Effector memory CD4-positive, alpha-beta T cell (primary cell): ENCODE data around the gene CA10.

Experiments
- DNase-seq, 3 donors: peaks; one replicate each; pipeline ENCODE4 v3.0.0-alpha.2; 2020
- H3K27ac ChIP-seq: 2 replicates; pipeline ENCODE4 v1.7.0; 2013; ENCODE audit warnings: mild to moderate bottlenecking, low read length, moderate library complexity; ENCODE audit not compliant: insufficient read depth, poor library complexity, severe bottlenecking
- H3K27me3 ChIP-seq: replicated peaks from 2 replicates; pipeline ENCODE4 v1.7.0; 2013; ENCODE audit warnings: mild to moderate bottlenecking, low read length; ENCODE audit not compliant: insufficient read depth, control insufficient read depth, poor library complexity, severe bottlenecking
- H3K36me3 ChIP-seq: 2 replicates; pipeline ENCODE4 v1.7.0; 2013; ENCODE audit warnings: mild to moderate bottlenecking, low read length, moderate library complexity; ENCODE audit not compliant: control insufficient read depth, insufficient read depth
- H3K4me1 ChIP-seq: 2 replicates; pipeline ENCODE4 v1.7.0; 2013; ENCODE audit warnings: low read length, mild to moderate bottlenecking; ENCODE audit not compliant: control insufficient read depth, insufficient read depth, poor library complexity, severe bottlenecking
- H3K4me3 ChIP-seq: 2 replicates; pipeline ENCODE4 v1.7.0; 2013; ENCODE audit warnings: low read length, low read depth, mild to moderate bottlenecking; ENCODE audit not compliant: insufficient read depth, poor library complexity, severe bottlenecking
- H3K9me3 ChIP-seq: 2 replicates; pipeline ENCODE4 v1.7.0; 2013; ENCODE audit warnings: mild to moderate bottlenecking, low read length, moderate library complexity; ENCODE audit not compliant: control insufficient read depth

The CA10 gene

DNA sequence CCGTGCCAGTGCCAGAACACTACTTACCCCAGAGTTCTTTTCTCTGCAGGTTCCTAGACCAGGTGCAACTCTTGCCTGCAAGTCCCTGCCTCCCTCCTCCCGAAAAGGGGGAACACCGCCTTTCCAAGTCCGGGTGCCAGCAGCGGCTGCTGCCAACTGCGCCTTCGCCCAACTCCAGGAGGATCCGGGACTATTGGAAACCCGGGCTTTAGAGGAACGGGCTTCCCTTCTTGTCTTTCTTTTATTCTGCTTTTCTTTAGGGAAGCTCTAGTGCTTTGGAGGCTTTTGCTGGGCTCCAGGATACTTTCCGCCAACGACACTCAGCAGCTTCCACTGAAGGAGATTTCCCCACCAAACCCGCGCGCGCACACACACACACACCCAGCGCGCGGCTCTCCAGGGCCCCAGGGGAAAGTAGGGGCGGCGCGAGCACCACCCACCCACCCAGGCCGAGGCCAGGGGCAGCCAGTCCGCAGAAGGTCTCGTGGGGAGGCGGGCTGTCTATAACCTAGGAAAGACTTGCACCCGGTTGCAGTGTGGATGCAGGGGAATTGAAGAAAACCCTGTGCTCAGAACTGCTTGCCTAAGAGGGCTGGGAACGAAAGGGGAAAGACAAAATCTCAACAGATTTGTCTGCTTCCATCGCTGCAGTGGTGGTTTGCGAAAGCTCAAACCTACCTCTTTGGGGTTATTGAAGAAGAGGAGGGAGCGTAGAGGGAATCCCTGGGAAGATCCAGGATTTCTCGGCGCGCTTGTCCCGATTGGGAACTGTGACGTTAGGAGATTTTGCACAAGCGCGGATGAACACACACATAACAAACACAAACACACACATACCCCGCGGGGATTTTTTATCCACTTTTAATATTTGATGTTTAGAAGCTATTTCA, 977 bp upstream of the CA10 start:
- Histone ChIP-seq H3K27ac (no peak overlapping the region), H3K4me1 (no peaks in the 10 kb centered on the region), H3K9me3 (no peaks in the 10 kb centered on the region), H3K27me3 (peaks cover 11% of the 10 kb centered on the region), H3K4me3 (no peak overlapping the region), H3K36me3 (no peaks in the 10 kb centered on the region)
- no peak for DNase-seq

DNA sequence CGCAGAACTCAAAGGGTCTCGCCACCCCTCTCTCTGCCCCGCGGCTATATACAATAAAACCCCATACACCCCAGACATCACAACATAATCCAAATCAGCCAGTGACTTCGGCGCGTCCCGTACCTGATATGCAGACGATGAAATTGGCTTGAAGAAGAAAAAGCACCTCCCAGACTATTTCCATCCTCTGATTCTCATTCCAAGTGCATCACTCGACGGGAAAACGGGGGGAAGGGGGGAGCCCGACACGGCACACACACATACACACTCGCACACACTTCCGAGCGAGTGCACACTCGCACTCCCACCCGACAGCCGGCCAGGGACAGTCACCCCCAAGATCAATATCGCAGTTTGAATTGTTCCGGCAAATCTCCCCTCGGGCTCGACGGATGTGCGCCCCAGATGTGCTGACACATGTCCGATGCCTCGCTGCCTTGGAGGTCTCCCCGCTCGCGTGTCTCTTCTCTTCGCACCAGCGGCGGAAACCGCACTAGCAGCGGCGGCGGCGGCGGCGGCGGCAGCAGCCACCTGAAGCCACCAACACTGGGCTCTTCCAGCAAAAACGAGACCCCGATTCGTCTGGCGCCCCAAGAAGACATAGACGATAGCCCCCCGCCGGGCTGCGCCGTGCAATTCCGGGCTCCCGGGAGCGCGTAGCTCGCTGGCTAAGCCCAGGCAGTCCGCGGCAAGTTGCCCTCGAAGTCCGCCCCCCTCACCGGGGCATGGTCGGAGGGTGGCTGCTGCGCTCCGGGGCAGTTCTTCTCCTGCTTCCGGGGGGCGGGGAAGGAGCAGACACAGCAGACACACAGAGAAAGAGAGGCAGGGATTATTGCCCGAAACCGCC, 688 bp downstream of the CA10 start:
- DNase-seq = no peak
- Histone ChIP-seq H3K27me3 (peaks cover 11% of the 10 kb centered on the region), H3K4me3 (no peak overlapping the region), H3K4me1 (no peaks in the 10 kb centered on the region), H3K9me3 (no peaks in the 10 kb centered on the region), H3K27ac (no peak overlapping the region), H3K36me3 (no peaks in the 10 kb centered on the region)

DNA sequence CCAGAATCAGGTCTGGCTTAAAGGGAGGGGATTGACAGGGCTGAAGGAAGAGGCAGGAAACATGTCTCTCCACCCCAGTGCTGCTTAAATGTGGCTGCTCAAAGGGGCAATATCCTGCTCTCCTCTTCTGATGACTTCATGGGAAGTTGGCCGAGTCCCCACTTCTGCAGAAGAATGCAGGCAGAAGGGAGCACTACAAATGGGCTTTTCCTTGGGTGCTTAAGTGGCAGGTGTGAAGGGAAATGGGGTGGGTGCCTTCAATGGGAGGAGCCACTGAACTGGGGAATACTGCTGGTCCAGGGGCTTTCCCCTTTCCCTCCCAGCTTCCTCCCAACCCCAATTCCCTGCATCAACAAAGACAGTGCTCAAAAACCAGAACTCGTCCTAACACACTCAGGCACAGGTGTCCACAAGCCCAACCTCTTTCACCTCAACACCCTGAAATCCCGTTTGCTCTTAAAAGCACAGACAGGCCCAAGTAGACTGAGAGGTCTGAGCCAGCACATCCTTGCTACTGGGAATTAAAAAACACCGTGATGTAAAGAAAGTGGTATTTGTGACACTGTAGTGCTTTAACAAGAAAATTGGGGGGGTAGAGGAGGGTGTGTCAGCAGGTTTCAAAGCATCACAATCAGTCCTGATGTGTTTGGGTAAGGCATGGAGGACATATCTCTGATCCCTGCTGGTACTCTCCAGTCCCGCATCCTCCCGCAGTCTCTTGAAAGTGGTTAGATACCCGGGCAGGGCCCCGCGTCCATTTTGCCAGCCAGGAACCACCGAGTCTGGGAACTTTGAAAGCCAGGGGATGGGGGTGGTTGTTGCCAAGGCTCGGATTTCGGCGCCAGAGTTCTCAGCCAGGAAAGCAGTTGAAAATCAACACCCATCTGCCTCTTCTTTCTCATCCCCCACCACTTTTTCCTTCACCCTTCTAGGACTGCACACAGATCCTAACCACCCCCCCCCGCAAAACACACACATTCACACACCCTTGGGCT, 1.6 kb downstream of the CA10 start:
- Histone ChIP-seq H3K27me3 (peaks cover 11% of the 10 kb centered on the region), H3K9me3 (no peaks in the 10 kb centered on the region), H3K27ac (no peak overlapping the region), H3K4me3 (no peak overlapping the region), H3K4me1 (no peaks in the 10 kb centered on the region), H3K36me3 (no peaks in the 10 kb centered on the region)
- no peak for DNase-seq

DNA sequence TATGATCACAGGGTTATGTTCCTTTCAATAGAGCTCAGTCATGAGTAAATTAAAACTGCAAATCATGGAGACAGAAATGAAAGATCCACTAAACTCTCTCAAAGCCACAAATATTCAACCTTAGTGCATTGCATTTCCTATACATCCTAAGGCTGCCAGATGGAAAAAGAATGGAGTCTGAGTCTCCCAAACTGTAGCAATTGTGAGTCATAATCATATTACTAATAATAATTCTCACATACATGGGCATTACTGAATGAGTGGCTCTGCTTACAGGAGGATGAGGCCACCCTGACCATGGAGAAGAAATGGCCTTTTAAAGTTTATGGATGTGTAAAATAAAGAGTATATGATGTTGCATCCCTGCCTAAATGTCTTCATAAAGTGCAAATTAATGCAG, 3.2 kb downstream of the CA10 start:
- DNase-seq = no peak
- H3K4me1 ChIP-seq = no peaks in the 10 kb centered on the region
- H3K9me3 ChIP-seq = no peaks in the 10 kb centered on the region
- H3K4me3 ChIP-seq = no peak overlapping the region
- H3K27me3 ChIP-seq = peaks cover 11% of the 10 kb centered on the region
- no peak overlapping the region for H3K27ac ChIP-seq
- no peaks in the 10 kb centered on the region for H3K36me3 ChIP-seq

DNA sequence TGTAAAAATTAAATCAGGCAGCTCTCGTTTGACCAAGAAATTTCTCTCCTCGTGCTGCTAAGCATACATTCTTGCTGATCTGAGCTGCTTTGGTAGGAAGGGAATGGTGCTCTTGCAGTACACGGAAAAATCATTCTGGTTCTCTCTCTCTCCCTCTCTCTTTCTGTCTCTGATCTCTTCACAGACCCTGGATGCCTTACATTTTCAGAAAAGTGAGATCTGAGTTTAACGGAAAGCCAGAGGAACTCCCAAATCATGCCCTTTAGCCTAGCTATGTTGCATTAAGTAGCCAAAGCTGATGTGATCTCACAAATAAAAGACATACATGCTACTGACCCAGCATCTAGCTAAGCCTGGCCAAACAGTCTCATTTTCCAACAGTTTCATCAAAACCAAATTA, 4.0 kb downstream of the CA10 start:
- H3K27me3 ChIP-seq = peaks cover 11% of the 10 kb centered on the region
- H3K27ac ChIP-seq = no peak overlapping the region
- H3K4me3 ChIP-seq = no peak overlapping the region
- DNase-seq = no peak
- no peaks in the 10 kb centered on the region for H3K9me3 ChIP-seq
- H3K4me1 ChIP-seq = no peaks in the 10 kb centered on the region
- H3K36me3 ChIP-seq = no peaks in the 10 kb centered on the region

DNA sequence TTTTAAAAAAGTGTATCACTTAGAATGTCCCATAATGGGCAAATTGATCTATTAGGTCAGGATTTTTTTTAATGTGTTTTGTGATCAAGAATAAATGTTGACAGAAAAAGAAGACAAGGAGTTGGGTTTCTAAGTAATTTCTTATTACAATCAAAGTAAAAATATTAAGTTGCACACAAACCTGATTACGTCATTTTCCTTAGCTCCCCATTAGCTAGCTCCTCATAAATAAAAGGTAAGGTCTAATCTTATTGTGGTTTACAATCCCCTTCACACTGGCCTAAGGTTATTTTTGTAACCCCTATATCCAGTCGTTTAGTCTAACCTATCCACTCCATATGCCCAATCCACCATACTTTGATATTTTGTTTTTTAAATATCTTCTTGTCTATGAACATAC, 7.6 kb downstream of the CA10 start:
- Histone ChIP-seq H3K36me3 (no peaks in the 10 kb centered on the region), H3K4me3 (no peak overlapping the region), H3K9me3 (no peaks in the 10 kb centered on the region), H3K27me3 (no peaks in the 10 kb centered on the region), H3K27ac (no peak overlapping the region), H3K4me1 (no peaks in the 10 kb centered on the region)
- no peak for DNase-seq

DNA sequence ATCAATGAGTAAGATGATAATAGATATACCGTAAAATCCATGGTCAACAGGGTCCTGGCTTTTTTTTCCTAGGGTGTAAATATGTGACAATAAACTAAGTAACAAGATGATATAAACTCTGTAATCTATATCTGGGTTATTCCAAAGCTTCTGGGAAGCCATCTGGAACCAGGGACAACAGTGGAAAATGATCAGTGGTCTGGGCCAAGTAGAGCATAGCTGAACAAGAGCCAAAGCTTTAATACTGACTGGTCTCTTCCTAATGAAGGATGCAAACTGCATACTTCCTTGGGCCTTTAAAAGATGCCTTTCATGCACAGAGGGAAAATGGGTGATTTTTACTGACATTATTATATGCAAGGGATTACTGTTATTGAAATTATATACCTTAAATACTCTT, 8.9 kb downstream of the CA10 start:
- Histone ChIP-seq H3K9me3 (no peaks in the 10 kb centered on the region), H3K27me3 (no peaks in the 10 kb centered on the region), H3K27ac (no peak overlapping the region), H3K4me1 (no peaks in the 10 kb centered on the region), H3K36me3 (no peaks in the 10 kb centered on the region), H3K4me3 (no peak overlapping the region)
- no peak for DNase-seq

DNA sequence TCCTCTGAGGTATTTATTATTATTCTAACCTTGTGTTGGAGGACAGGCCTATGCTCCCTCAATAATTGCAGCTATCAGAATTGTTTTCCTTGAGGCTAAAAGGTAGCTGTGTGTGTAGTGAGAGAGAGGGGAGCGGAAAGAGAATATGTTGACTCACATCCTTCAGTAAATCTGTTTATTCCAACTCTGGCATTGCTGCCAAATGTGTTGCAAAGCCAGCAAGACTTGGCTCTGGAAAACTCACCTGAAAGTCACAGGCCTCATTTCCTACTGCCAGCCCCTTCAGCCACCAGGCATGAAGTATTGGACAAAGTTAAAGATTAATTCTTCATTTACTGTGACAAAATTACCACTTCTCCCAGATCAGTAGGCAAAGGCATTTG, 9.6 kb downstream of the CA10 start:
- Histone ChIP-seq H3K36me3 (no peaks in the 10 kb centered on the region), H3K9me3 (no peaks in the 10 kb centered on the region), H3K27me3 (no peaks in the 10 kb centered on the region), H3K4me3 (no peak overlapping the region), H3K27ac (no peak overlapping the region), H3K4me1 (no peaks in the 10 kb centered on the region)
- no peak for DNase-seq

DNA sequence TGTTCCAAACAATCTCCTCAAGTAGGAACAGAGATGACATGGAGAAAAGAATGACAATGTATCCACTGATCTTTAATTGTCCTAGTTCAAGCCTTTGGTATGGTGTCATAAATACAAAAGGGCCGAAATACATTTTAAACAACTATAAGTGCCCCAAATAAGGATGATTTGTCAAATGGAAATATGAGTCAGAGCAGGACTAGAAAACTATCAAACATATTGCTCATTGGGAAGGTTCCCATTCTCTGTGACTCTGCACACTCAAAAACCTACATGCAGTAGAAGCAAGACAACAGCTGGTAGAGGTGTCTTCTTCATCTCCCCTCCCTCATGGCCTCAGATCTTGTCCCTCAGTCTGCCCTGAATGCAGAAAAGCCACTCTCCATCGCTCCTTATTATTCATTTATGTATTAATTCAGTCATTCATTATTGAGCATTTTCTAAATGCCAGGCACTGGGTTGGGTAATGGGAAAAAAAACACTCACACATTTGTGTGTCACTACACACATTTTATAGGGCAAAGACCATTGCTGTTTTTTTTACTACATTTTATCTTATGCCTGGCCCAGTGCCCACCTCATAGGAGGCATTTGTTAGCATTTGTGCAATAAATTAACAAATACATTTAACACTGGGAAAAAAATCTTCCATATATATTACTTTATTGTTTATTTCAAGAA, 10.1 kb downstream of the CA10 start:
- H3K27ac ChIP-seq = no peak overlapping the region
- H3K4me1 ChIP-seq = no peaks in the 10 kb centered on the region
- H3K36me3 ChIP-seq = no peaks in the 10 kb centered on the region
- no peaks in the 10 kb centered on the region for H3K27me3 ChIP-seq
- DNase-seq = no peak
- H3K4me3 ChIP-seq = no peak overlapping the region
- H3K9me3 ChIP-seq = no peaks in the 10 kb centered on the region
